Nephron (organoid): ENCODE measurements around the gene COL13A1.
A peak's percentile ranks its signal among the peaks of the same experiment; 100 is the strongest.

Experiments
- H3K27ac Mint-ChIP-seq, 3 experiments: 2 replicates each; pipeline ENCODE4 v1.8.0; 2020; ENCODE audit warnings: mixed read lengths in 3 of 3, mild to moderate bottlenecking in 2 of 3, moderate library complexity in 1 of 3
- H3K27me3 Mint-ChIP-seq: 2 replicates; pipeline ENCODE4 v1.8.0; 2021; ENCODE audit warnings: low read depth, mild to moderate bottlenecking, moderate library complexity, mixed read lengths
- H3K36me3 Mint-ChIP-seq: 2 replicates; pipeline ENCODE4 v1.8.0; 2020; ENCODE audit warnings: low read depth, mixed read lengths
- H3K4me1 Mint-ChIP-seq: 2 replicates; pipeline ENCODE4 v1.8.0; 2020; ENCODE audit warnings: mixed read lengths
- H3K4me3 Mint-ChIP-seq, 3 experiments: 2 replicates each; pipeline ENCODE4 v1.8.0; 2020; ENCODE audit warnings: mild to moderate bottlenecking in 3 of 3, mixed read lengths in 3 of 3, moderate library complexity in 2 of 3
- H3K9me3 Mint-ChIP-seq: 2 replicates; pipeline ENCODE4 v1.8.0; 2020; ENCODE audit warnings: mixed read lengths
- TF ChIP-seq, protein P1 (sequence below), 3 experiments: fragments of 200-600 bp; sonication (generic); IDR thresholded peaks; one replicate each; pipeline ENCODE4 v1.5.0; 2021; ENCODE audit warnings: antibody characterized with exemption in 3 of 3; ENCODE audit not compliant: unreplicated experiment in 3 of 3

Gene COL13A1

DNA sequence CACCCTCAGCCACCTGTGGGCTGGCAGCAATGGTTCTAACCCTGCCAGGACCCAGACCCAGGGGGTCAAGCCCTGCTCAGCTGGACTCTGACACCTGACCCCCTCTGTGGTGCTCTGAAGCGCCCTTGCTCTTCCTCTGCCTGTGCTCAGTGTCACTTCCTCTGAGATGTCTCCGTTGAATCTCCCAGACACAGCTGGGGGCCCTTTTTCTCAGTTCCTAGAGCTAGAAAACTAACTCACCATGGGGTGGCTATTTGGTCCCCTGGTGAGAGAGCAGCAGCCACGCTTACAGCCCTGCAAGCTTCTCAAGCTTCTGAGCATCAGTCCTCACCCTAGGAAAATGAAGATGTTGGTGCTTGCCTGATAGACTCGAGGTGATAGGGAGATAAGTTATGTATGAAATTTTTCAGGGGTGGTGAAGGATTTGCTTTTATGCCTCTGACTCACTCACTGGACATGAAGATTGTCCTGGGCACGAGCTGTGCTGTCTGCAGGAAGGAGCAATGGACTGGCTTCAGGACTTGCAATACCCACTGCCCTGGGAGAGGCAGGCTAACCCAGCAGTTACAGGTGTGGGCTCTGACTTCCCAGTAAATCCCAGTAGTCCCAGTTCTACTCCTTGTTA is 29.6 kb downstream of the COL13A1 start:
- TF ChIP-seq, protein P1, sequence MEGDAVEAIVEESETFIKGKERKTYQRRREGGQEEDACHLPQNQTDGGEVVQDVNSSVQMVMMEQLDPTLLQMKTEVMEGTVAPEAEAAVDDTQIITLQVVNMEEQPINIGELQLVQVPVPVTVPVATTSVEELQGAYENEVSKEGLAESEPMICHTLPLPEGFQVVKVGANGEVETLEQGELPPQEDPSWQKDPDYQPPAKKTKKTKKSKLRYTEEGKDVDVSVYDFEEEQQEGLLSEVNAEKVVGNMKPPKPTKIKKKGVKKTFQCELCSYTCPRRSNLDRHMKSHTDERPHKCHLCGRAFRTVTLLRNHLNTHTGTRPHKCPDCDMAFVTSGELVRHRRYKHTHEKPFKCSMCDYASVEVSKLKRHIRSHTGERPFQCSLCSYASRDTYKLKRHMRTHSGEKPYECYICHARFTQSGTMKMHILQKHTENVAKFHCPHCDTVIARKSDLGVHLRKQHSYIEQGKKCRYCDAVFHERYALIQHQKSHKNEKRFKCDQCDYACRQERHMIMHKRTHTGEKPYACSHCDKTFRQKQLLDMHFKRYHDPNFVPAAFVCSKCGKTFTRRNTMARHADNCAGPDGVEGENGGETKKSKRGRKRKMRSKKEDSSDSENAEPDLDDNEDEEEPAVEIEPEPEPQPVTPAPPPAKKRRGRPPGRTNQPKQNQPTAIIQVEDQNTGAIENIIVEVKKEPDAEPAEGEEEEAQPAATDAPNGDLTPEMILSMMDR (IDR thresholded peaks at IDR 0.05; ENCODE audit: unreplicated experiment in 3 of 3) = no peak
- Mint-ChIP-seq H3K27ac (no peak overlapping the region), H3K4me3 (no peak overlapping the region), H3K36me3 (peaks cover 4% of the 10 kb centered on the region), H3K4me1 (peaks cover 37% of the 10 kb centered on the region), H3K27me3 (peaks cover 7% of the 10 kb centered on the region), H3K9me3 (no peaks in the 10 kb centered on the region)

DNA sequence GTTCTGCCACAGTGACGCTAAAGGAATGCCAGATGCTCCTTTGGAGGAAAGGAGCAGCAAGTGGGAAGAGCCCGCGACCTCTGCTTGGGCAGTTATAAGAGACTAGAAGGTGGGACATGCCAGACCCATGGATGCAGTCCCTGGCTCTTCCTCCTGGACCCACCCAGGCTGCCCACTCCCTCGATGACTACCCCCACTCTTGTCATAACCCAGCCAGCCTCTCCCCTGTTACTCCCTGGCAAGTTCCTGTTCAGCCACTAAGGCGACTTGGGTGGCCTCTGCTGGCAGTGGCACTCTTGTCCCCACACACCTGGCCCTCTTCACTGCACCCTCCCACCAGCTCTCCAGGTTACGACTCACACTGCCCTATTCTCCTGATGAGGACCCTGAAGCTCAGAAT is 33.5 kb downstream of the COL13A1 start:
- Mint-ChIP-seq H3K27me3 (peaks cover 5% of the 10 kb centered on the region), H3K4me3 (no peak overlapping the region), H3K36me3 (no peaks in the 10 kb centered on the region), H3K4me1 (peaks cover 28% of the 10 kb centered on the region), H3K27ac (no peak overlapping the region), H3K9me3 (no peaks in the 10 kb centered on the region)
- TF ChIP-seq, protein P1 (IDR thresholded peaks at IDR 0.05; ENCODE audit: unreplicated experiment in 3 of 3) = no peak

DNA sequence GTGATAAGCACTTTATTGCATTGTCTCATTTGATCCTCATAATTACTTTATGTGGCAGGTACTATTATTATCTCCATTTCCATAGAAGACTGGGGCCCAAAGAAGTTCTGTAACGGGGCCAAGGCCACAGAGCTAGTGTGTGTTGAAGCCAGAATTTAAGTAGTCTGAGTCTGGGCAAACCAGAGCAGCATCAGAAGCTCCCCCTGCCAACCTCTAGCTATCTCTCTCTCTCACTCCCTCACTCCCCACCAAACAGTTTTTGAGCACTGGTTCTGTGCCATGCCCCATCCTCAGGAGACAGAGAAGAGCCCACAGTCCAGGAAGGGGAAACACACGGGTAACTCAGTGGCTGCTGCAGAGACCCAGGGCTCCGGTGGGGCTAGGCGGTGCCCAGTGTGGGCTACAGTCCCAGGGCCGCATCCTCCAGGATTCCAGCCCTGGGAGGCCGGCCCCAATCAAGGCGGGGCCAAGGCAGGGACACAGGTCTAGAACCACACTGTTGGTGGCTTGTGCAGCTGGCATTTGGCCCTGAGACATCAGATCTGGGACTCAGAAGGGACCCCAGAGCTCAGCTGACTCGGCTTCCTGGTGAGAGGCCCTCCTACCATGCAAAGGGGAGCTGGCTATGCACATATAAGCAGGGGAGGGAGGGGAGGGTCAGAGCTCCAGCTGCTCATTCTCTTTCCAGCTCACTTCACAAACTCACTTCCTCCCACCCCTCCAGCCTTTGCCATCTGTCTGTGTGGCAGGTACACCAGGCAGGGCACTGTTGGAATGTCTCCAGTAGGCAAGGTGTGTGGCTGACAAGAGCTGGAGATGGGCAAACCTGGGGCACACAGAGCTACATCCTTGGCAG is 34.4 kb downstream of the COL13A1 start:
- Mint-ChIP-seq H3K4me3 (no peak overlapping the region), H3K9me3 (no peaks in the 10 kb centered on the region), H3K27me3 (peaks cover 5% of the 10 kb centered on the region), H3K27ac (peak overlapping the region; percentile 67 to 69 (median 67)), H3K4me1 (peaks cover 24% of the 10 kb centered on the region), H3K36me3 (no peaks in the 10 kb centered on the region)
- TF ChIP-seq, protein P1 (IDR thresholded peaks at IDR 0.05; ENCODE audit: unreplicated experiment in 3 of 3) = no peak

DNA sequence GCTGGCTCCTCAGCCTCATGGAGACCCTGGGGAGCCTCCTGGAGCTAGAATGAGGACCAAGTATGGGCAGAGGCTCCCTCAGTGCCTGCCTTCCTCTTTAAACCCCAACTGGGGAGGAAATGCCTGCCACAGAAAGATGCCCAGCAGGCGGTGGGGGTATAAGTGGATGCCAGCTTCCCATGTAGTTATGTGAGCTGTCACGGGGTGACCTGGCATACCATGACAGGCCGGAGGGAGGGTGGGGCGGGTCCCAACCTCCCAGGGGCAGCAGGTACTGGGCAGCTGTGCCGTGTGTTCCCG is 35.0 kb downstream of the COL13A1 start:
- no peaks in the 10 kb centered on the region for H3K36me3 Mint-ChIP-seq
- H3K27me3 Mint-ChIP-seq = peaks cover 5% of the 10 kb centered on the region
- H3K4me1 Mint-ChIP-seq = peaks cover 24% of the 10 kb centered on the region
- H3K27ac Mint-ChIP-seq = no peak overlapping the region
- H3K4me3 Mint-ChIP-seq = no peak overlapping the region
- no peaks in the 10 kb centered on the region for H3K9me3 Mint-ChIP-seq
- TF ChIP-seq, protein P1 (IDR thresholded peaks at IDR 0.05; ENCODE audit: unreplicated experiment in 3 of 3) = no peak

DNA sequence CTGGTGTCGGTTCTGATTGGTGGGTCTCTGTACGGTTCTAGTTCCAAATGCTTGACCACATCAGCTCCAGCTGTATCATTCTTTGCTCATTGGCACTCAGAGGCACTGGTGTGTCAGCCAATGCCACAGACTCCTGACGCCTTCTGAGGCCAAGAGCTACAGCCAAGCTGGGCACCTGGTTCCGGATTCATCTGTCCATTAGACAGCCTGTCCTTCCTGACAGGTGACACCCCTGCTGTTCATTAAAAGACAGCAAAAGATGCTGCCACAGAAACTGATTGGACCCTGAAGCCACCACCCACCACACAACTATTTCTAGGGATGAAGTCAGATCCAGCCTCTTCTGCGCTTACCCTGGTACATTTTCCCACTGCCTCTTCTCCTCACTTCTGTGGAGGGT is 35.6 kb downstream of the COL13A1 start:
- H3K9me3 Mint-ChIP-seq = no peaks in the 10 kb centered on the region
- TF ChIP-seq, protein P1 (IDR thresholded peaks at IDR 0.05; ENCODE audit: unreplicated experiment in 3 of 3) = no peak
- no peaks in the 10 kb centered on the region for H3K36me3 Mint-ChIP-seq
- H3K4me1 Mint-ChIP-seq = peaks cover 24% of the 10 kb centered on the region
- peaks cover 5% of the 10 kb centered on the region for H3K27me3 Mint-ChIP-seq
- no peak overlapping the region for H3K4me3 Mint-ChIP-seq
- H3K27ac Mint-ChIP-seq = peak overlapping the region in 1 of 3 experiments; percentile 44
